Mesendoderm (in vitro differentiated cells): ENCODE results near the gene NUBPL.

Experiments
- DNase-seq: peaks from one replicate; pipeline ENCODE4 v3.0.0; 2013
- H2AK5ac ChIP-seq: 2 replicates; pipeline ENCODE4 v1.6.1; 2013; ENCODE audit warnings: low read length, inconsistent platforms
- H2BK120ac ChIP-seq: 2 replicates; pipeline ENCODE4 v1.6.1; 2013; ENCODE audit warnings: low read depth, mild to moderate bottlenecking, low read length, moderate library complexity, mixed read lengths
- H2BK15ac ChIP-seq: replicated peaks from 2 replicates; pipeline ENCODE4 v1.6.1; 2013; ENCODE audit warnings: low read depth, mild to moderate bottlenecking, moderate library complexity
- H2BK5ac ChIP-seq: 2 replicates; pipeline ENCODE4 v1.6.1; 2013; ENCODE audit warnings: low read length, inconsistent platforms
- H3K18ac ChIP-seq: 2 replicates; pipeline ENCODE4 v1.6.1; 2013; ENCODE audit warnings: mild to moderate bottlenecking, low read length, mixed read lengths
- H3K23ac ChIP-seq: one replicate; pipeline ENCODE4 v1.6.1; 2013; ENCODE audit warnings: low read length
- H3K27ac ChIP-seq: 2 replicates; pipeline ENCODE4 v1.5.1; 2013; ENCODE audit warnings: low read depth, mild to moderate bottlenecking, inconsistent platforms, low read length, moderate library complexity
- H3K27me3 ChIP-seq: 2 replicates; pipeline ENCODE4 v1.6.1; 2013; ENCODE audit warnings: low read length, control low read depth, mild to moderate bottlenecking, inconsistent platforms; ENCODE audit not compliant: insufficient read depth, poor library complexity
- H3K36me3 ChIP-seq: 2 replicates; pipeline ENCODE4 v1.6.1; 2013; ENCODE audit warnings: low read length, inconsistent platforms; ENCODE audit not compliant: control insufficient read depth, insufficient read depth
- H3K4ac ChIP-seq: one replicate; pipeline ENCODE4 v1.6.1; 2013; ENCODE audit warnings: low read depth, mild to moderate bottlenecking, low read length, moderate library complexity
- H3K4me1 ChIP-seq: 2 replicates; pipeline ENCODE4 v1.6.1; 2013; ENCODE audit warnings: low read depth, low read length, inconsistent platforms; ENCODE audit not compliant: control insufficient read depth
- H3K4me2 ChIP-seq: 2 replicates; pipeline ENCODE4 v1.6.1; 2013; ENCODE audit warnings: low read length
- H3K4me3 ChIP-seq: 2 replicates; pipeline ENCODE4 v1.5.1; 2013; ENCODE audit warnings: mild to moderate bottlenecking, low read length
- H3K56ac ChIP-seq: one replicate; pipeline ENCODE4 v1.6.1; 2013; ENCODE audit warnings: low read length
- H3K79me1 ChIP-seq: 2 replicates; pipeline ENCODE4 v1.6.1; 2013; ENCODE audit warnings: low read length, inconsistent platforms
- H3K79me2 ChIP-seq: 2 replicates; pipeline ENCODE4 v1.6.1; 2013; ENCODE audit warnings: mild to moderate bottlenecking, low read length; ENCODE audit not compliant: control insufficient read depth, insufficient read depth
- H3K9ac ChIP-seq: 2 replicates; pipeline ENCODE4 v1.6.1; 2013; ENCODE audit warnings: low read length, inconsistent platforms
- H4K5ac ChIP-seq: one replicate; pipeline ENCODE4 v1.6.1; 2013; ENCODE audit warnings: low read length
- H4K8ac ChIP-seq: one replicate; pipeline ENCODE4 v1.6.1; 2013; ENCODE audit warnings: low read depth, mild to moderate bottlenecking, control low read depth, low read length, moderate library complexity
- WGBS: extraction: QIAGEN DNeasy Blood & Tissue Kit; methylation state at CpG from one replicate; pipeline ENCODE4 v1.1.7; 2013; ENCODE audit warnings: low lambda C conversion rate, missing lambda C conversion rate; ENCODE audit not compliant: insufficient coverage; ENCODE audit errors: extremely low coverage; 5-methylcytosine and 5-hydroxymethylcytosine counted together

The NUBPL gene

DNA sequence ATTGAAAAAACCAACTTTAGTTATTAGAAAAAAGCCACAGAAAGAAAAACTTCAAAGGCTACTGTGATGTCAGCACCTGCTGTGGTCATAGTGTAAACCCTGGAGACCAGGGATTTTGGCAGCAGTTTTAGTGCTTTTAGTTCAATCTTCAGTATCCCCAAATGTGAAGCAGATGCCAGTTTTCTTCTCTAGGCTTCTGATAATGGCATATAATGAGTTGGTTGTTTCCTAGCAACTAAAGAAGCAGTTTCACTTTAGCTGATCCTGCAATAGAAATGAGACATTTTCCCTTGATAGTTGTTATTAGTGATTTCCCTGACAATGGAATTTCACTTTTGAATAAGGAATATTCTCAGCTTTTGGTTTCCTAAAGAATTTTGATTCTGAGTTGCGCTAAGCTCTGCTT, 131.2 kb downstream of the NUBPL start:
- H3K4me3 ChIP-seq, result no peak overlapping the region
- H3K4me1 ChIP-seq, result no peaks in the 10 kb centered on the region
- no CpG with 5 or more reads among the region's 1 CpG for WGBS
- no peaks in the 10 kb centered on the region for H3K36me3 ChIP-seq
- no peak overlapping the region for H2AK5ac ChIP-seq
- H3K4me2 ChIP-seq, result no peak overlapping the region
- DNase-seq, result no peak
- no peak overlapping the region for H3K4ac ChIP-seq
- H3K23ac ChIP-seq, result no peak overlapping the region
- no peak overlapping the region for H3K9ac ChIP-seq
- H4K5ac ChIP-seq, result no peak overlapping the region
- H2BK120ac ChIP-seq, result no peak overlapping the region
- H3K18ac ChIP-seq, result no peak overlapping the region
- no peak overlapping the region for H4K8ac ChIP-seq
- H3K79me1 ChIP-seq, result no peaks in the 10 kb centered on the region
- no peaks in the 10 kb centered on the region for H3K27me3 ChIP-seq
- no peak overlapping the region for H3K56ac ChIP-seq
- H2BK15ac ChIP-seq, result no peak overlapping the region
- H3K79me2 ChIP-seq, result no peaks in the 10 kb centered on the region
- no peak overlapping the region for H3K27ac ChIP-seq
- no peak overlapping the region for H2BK5ac ChIP-seq

DNA sequence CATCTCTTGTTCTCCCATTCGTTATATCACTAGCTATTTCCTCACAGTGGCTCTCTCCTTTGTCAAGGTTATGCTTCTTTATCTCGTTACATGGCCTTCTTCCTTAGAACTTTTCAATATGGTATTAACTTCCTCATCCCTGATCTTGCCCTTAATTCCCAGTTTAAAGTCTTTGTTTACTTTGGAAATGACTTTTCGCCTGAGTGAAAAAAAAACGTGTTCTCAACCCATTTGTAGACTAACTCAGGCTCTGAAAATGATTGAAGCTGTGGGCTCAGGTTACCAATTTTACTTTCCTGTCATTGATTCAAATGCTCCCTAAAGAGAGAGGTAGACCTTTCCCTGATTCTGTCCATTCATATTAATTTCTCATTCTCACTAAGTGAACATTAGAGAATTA, 135.2 kb downstream of the NUBPL start:
- no CpG with 5 or more reads among the region's 4 CpGs for WGBS
- no peak overlapping the region for H3K4ac ChIP-seq
- no peaks in the 10 kb centered on the region for H3K79me1 ChIP-seq
- no peaks in the 10 kb centered on the region for H3K27me3 ChIP-seq
- no peak overlapping the region for H3K9ac ChIP-seq
- no peaks in the 10 kb centered on the region for H3K79me2 ChIP-seq
- H3K56ac ChIP-seq, result no peak overlapping the region
- H3K36me3 ChIP-seq, result no peaks in the 10 kb centered on the region
- H3K23ac ChIP-seq, result no peak overlapping the region
- H3K4me3 ChIP-seq, result no peak overlapping the region
- H2BK5ac ChIP-seq, result no peak overlapping the region
- H2AK5ac ChIP-seq, result no peak overlapping the region
- H3K27ac ChIP-seq, result no peak overlapping the region
- no peak overlapping the region for H2BK120ac ChIP-seq
- H3K18ac ChIP-seq, result no peak overlapping the region
- H4K8ac ChIP-seq, result no peak overlapping the region
- H2BK15ac ChIP-seq, result no peak overlapping the region
- no peak for DNase-seq
- no peak overlapping the region for H4K5ac ChIP-seq
- no peaks in the 10 kb centered on the region for H3K4me1 ChIP-seq
- H3K4me2 ChIP-seq, result no peak overlapping the region

DNA sequence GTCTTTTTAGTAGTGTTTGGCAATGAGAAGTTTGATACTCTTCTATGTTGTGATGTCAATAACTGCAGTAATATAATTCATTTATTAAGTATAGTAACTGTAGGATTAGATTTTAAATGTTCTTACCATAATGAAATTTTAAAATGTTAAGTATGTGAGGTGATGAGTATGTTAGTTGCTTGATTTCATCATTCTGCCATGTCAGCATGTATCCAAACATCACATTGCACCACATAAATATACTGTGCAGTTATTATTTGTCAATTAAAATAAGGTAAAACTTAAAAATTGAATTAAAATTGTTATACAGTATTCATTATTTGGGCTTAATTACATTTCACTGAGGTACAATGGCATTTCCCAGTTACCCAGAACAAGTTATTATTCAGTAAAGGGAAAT, 138.6 kb downstream of the NUBPL start:
- Histone ChIP-seq H4K8ac (no peak overlapping the region), H3K4me1 (no peaks in the 10 kb centered on the region), H3K18ac (no peak overlapping the region), H2BK15ac (no peak overlapping the region), H2BK120ac (no peak overlapping the region), H3K27ac (no peak overlapping the region), H3K27me3 (no peaks in the 10 kb centered on the region), H2BK5ac (no peak overlapping the region), H3K4me2 (no peak overlapping the region), H3K4ac (no peak overlapping the region), H2AK5ac (no peak overlapping the region), H3K4me3 (no peak overlapping the region), H3K56ac (no peak overlapping the region), H3K36me3 (no peaks in the 10 kb centered on the region), H4K5ac (no peak overlapping the region), H3K79me1 (no peaks in the 10 kb centered on the region), H3K79me2 (no peaks in the 10 kb centered on the region), H3K23ac (no peak overlapping the region), H3K9ac (no peak overlapping the region)
- no peak for DNase-seq

DNA sequence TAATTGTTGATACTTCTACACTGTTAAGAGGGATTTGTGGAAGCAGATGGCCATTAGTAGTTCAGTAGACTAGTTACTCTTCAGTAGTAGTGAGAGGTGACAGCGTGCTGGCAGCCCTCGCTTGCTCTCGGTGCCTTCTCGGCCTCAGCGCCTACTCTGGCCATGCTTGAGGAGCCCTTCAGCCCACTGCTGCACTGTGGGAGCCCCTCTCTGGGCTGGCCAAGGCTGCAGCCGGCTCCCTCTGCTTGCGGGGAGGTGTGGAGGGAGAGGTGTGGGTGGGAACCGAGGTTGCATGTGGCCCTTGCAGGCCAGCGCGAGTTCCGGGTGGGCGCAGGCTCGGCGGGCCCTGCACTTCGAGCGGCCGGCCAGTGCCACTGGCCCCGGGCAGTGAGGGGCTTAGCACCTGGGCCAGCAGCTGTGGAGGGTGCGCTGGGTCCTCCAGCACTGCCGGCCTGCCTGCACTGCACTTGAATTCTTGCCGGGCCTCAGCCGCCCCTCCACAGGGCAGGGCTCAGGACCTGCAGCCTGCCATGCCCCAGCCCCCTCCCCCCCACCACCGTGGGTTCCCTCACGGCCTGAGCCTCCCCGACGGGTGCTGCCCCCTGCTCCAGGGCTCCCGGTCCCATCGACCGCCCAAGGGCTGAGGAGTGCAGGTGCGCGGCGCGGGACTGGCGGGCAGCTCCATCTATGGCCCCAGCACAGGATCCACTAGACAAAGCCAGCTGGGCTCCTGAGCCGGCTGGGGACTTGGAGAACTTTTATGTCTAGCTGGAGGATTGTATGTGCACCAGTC, 139.3 kb downstream of the NUBPL start:
- no peak for DNase-seq
- H3K4me2 ChIP-seq, result no peak overlapping the region

GRCh38 chr14:31702130-31702529, 140.9 kb downstream of the NUBPL start:
- Histone ChIP-seq H3K27me3 (no peaks in the 10 kb centered on the region), H3K27ac (no peak overlapping the region), H3K79me2 (no peaks in the 10 kb centered on the region), H3K4me3 (no peak overlapping the region), H4K8ac (no peak overlapping the region), H3K18ac (no peak overlapping the region), H3K4ac (no peak overlapping the region), H3K56ac (no peak overlapping the region), H2BK120ac (no peak overlapping the region), H4K5ac (no peak overlapping the region), H3K36me3 (no peaks in the 10 kb centered on the region), H3K23ac (no peak overlapping the region), H2AK5ac (no peak overlapping the region), H2BK5ac (no peak overlapping the region), H3K4me1 (no peaks in the 10 kb centered on the region), H2BK15ac (no peak overlapping the region), H3K79me1 (no peaks in the 10 kb centered on the region), H3K9ac (no peak overlapping the region), H3K4me2 (no peak overlapping the region)
- DNase-seq, result no peak
- WGBS, result no CpG with 5 or more reads among the region's 2 CpGs

More for the DNA sequence above, 139.3 kb downstream of the NUBPL start:
- Histone ChIP-seq H3K27ac (no peak overlapping the region), H3K79me1 (no peaks in the 10 kb centered on the region), H3K79me2 (no peaks in the 10 kb centered on the region), H3K9ac (no peak overlapping the region), H2AK5ac (no peak overlapping the region), H3K18ac (no peak overlapping the region), H3K4me1 (no peaks in the 10 kb centered on the region), H2BK15ac (no peak overlapping the region), H3K23ac (no peak overlapping the region), H3K4ac (no peak overlapping the region), H2BK5ac (no peak overlapping the region), H3K4me3 (no peak overlapping the region), H3K56ac (no peak overlapping the region), H3K27me3 (no peaks in the 10 kb centered on the region), H2BK120ac (no peak overlapping the region), H3K36me3 (no peaks in the 10 kb centered on the region), H4K8ac (no peak overlapping the region), H4K5ac (no peak overlapping the region)
- no CpG with 5 or more reads among the region's 35 CpGs for WGBS

DNA sequence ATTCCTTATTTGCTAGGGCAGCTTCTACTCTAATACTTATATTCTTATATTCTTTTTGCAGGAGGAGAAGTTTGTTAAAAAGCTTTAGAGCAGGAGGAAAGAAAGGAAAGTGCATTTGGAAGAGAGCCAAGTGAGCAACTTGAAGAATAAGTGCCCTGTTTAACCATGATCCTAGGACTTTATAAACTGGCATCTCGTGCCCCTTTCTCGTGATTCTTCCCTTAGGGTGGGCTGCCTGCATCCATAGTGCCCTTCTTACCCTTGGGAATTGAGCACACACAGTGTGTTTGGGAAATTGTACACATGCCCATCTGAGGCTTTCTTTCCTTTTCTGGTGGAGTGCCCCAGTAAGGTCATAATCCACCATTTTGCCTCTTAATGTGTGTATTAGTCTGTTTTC, 141.9 kb downstream of the NUBPL start:
- Histone ChIP-seq H3K4me3 (no peak overlapping the region), H4K8ac (no peak overlapping the region), H3K36me3 (no peaks in the 10 kb centered on the region), H3K18ac (no peak overlapping the region), H4K5ac (no peak overlapping the region), H3K4ac (no peak overlapping the region), H3K27me3 (no peaks in the 10 kb centered on the region), H3K56ac (no peak overlapping the region), H2BK120ac (no peak overlapping the region), H3K79me1 (no peaks in the 10 kb centered on the region), H2BK15ac (no peak overlapping the region), H2AK5ac (no peak overlapping the region), H3K4me2 (no peak overlapping the region), H3K27ac (no peak overlapping the region), H3K9ac (no peak overlapping the region), H3K4me1 (no peaks in the 10 kb centered on the region), H3K23ac (no peak overlapping the region), H2BK5ac (no peak overlapping the region), H3K79me2 (no peaks in the 10 kb centered on the region)
- no peak for DNase-seq
- no CpG with 5 or more reads among the region's 2 CpGs for WGBS
